Measurements from ENCODE around the gene TRAPPC1. TPM values are rescaled to one million over a fixed set of nuclear protein-coding genes. Genes with fewer than 3 reads are reported as not detected.

Gene TRAPPC1
- total RNA-seq, 4 donors from 2014 or later: 39.8 to 58.0 (median 45.5) TPM

- Histone ChIP-seq H3K27ac (no peak overlapping the region), H3K27me3 (no peaks in the 10 kb centered on the region), H3K4me1 (peaks cover 0 to 14% (median 4%) of the 10 kb centered on the region in 4 donors), H3K36me3 (peaks cover 0 to 62% (median 0%) of the 10 kb centered on the region in 3 donors), H3K9me3 (no peaks in the 10 kb centered on the region), H3K4me3 (no peak overlapping the region)
- no peak for DNase-seq
- TF ChIP-seq CTCF (IDR thresholded peaks at IDR 0.05): no peak
- TF ChIP-seq POLR2A (IDR thresholded peaks at IDR 0.05): no peak
These were observed 20.6 kb downstream of the TRAPPC1 start for GRCh38 chr17:7911116-7911515.

GRCh38 chr17:7910711-7911110 is 21.0 kb downstream of the TRAPPC1 start:
- peaks cover 0 to 66% (median 0%) of the 10 kb centered on the region in 3 donors for H3K36me3 ChIP-seq
- no peaks in the 10 kb centered on the region for H3K27me3 ChIP-seq
- DNase-seq: no peak
- H3K27ac ChIP-seq: no peak overlapping the region
- TF ChIP-seq CTCF (IDR thresholded peaks at IDR 0.05): no peak
- no peak for TF ChIP-seq POLR2A (IDR thresholded peaks at IDR 0.05)
- H3K4me3 ChIP-seq: no peak overlapping the region
- no peaks in the 10 kb centered on the region for H3K9me3 ChIP-seq
- peaks cover 0 to 13% (median 3%) of the 10 kb centered on the region in 4 donors for H3K4me1 ChIP-seq

GRCh38 chr17:7910281-7910680 is 21.5 kb downstream of the TRAPPC1 start:
- H3K4me1 ChIP-seq: peaks cover 0 to 12% (median 3%) of the 10 kb centered on the region in 4 donors
- no peak for DNase-seq
- TF ChIP-seq POLR2A (IDR thresholded peaks at IDR 0.05) (no peak), CTCF (IDR thresholded peaks at IDR 0.05) (no peak)
- H3K36me3 ChIP-seq: peaks cover 0 to 71% (median 0%) of the 10 kb centered on the region in 3 donors
- no peak overlapping the region for H3K27ac ChIP-seq
- H3K9me3 ChIP-seq: no peaks in the 10 kb centered on the region
- no peak overlapping the region for H3K4me3 ChIP-seq
- no peaks in the 10 kb centered on the region for H3K27me3 ChIP-seq

- H3K27ac ChIP-seq: no peak overlapping the region
- no peak for DNase-seq
- H3K4me3 ChIP-seq: no peak overlapping the region
- H3K27me3 ChIP-seq: no peaks in the 10 kb centered on the region
- peaks cover 0 to 83% (median 0%) of the 10 kb centered on the region in 3 donors for H3K36me3 ChIP-seq
- no peaks in the 10 kb centered on the region for H3K9me3 ChIP-seq
- TF ChIP-seq CTCF (IDR thresholded peaks at IDR 0.05) (no peak), POLR2A (IDR thresholded peaks at IDR 0.05) (no peak)
- peaks cover 0 to under 1% (median 0%) of the 10 kb centered on the region in 4 donors for H3K4me1 ChIP-seq
These were observed 22.7 kb downstream of the TRAPPC1 start for GRCh38 chr17:7909089-7909488.

GRCh38 chr17:7903154-7904103 is 28.3 kb downstream of the TRAPPC1 start:
- Histone ChIP-seq H3K36me3 (peaks cover 0 to 98% (median 0%) of the 10 kb centered on the region in 3 donors), H3K27ac (no peak overlapping the region), H3K4me3 (no peak overlapping the region), H3K9me3 (no peaks in the 10 kb centered on the region), H3K4me1 (no peaks in the 10 kb centered on the region), H3K27me3 (no peaks in the 10 kb centered on the region)
- TF ChIP-seq CTCF (IDR thresholded peaks at IDR 0.05): no peak
- TF ChIP-seq POLR2A (IDR thresholded peaks at IDR 0.05): no peak
- DNase-seq: no peak

All from Peyer's patch (tissue), 4 donors.